Fibroblast of lung (primary cell): ENCODE measurements around the gene MEIOB. TPM values are rescaled to one million over a fixed set of nuclear protein-coding genes. Genes with fewer than 3 reads are reported as not detected.

Experiments used
- DNase-seq, 2 donors: peaks; one replicate each; pipeline versions ENCODE4 v3.0.0 to v3.0.0-alpha.2; 2010; ENCODE audit warnings: low read depth in 2 of 2
- H2AFZ ChIP-seq: 2 replicates; pipeline ENCODE4 v1.5.1; 2012; ENCODE audit warnings: low read length, control low read depth, inconsistent platforms
- H3K27ac ChIP-seq: 2 replicates; pipeline ENCODE4 v1.5.1; 2011; ENCODE audit warnings: low read length, control low read depth; ENCODE audit not compliant: insufficient read depth
- H3K27me3 ChIP-seq: 2 replicates; pipeline ENCODE4 v1.5.1; 2011; ENCODE audit warnings: mild to moderate bottlenecking, low read length; ENCODE audit not compliant: control insufficient read depth, insufficient read depth
- H3K36me3 ChIP-seq: 2 replicates; pipeline ENCODE4 v1.5.1; 2011; ENCODE audit warnings: low read length; ENCODE audit not compliant: control insufficient read depth, insufficient read depth
- H3K4me1 ChIP-seq: 2 replicates; pipeline ENCODE4 v1.5.1; 2011; ENCODE audit warnings: low read length; ENCODE audit not compliant: control insufficient read depth, insufficient read depth; ENCODE audit errors: extremely low read depth
- H3K4me2 ChIP-seq: 2 replicates; pipeline ENCODE4 v1.5.1; 2011; ENCODE audit warnings: low read length, control low read depth; ENCODE audit not compliant: insufficient read depth; ENCODE audit errors: extremely low read depth
- H3K4me3 ChIP-seq, 4 experiments: fragments of 200-600 bp in 1 of 4; sonication (generic) in 1 of 4; replicated peaks in 1 of 4; 2 replicates each; pipeline ENCODE4 v1.5.1; 2011 to 2016; ENCODE audit warnings: low read length in 4 of 4, low read depth in 3 of 4, mild to moderate bottlenecking in 3 of 4, control low read depth in 2 of 4, inconsistent platforms in 1 of 4, mixed read lengths in 1 of 4; ENCODE audit not compliant: insufficient read depth in 1 of 4; ENCODE audit errors: control extremely low read depth in 1 of 4
- H3K79me2 ChIP-seq: 2 replicates; pipeline ENCODE4 v1.5.1; 2012; ENCODE audit warnings: mild to moderate bottlenecking, low read length, inconsistent platforms; ENCODE audit not compliant: control insufficient read depth, insufficient read depth
- H3K9ac ChIP-seq: 2 replicates; pipeline ENCODE4 v1.5.1; 2011; ENCODE audit warnings: mild to moderate bottlenecking, low read length, control low read depth; ENCODE audit not compliant: insufficient read depth
- H3K9me3 ChIP-seq: 2 replicates; pipeline ENCODE4 v1.5.1; 2012; ENCODE audit warnings: low read depth, low read length; ENCODE audit not compliant: control insufficient read depth, insufficient read depth
- H4K20me1 ChIP-seq: 2 replicates; pipeline ENCODE4 v1.5.1; 2011; ENCODE audit warnings: low read length; ENCODE audit not compliant: control insufficient read depth, insufficient read depth; ENCODE audit errors: extremely low read depth
- CTCF ChIP-seq, 2 donors: IDR thresholded peaks in 1 of 2; conservative IDR thresholded peaks in 1 of 2; 1 replicate in 1 of 2; 2 replicates in 1 of 2; pipeline ENCODE4 v1.5.1; 2011 to 2012; ENCODE audit warnings: low read length in 2 of 2, control low read depth in 1 of 2, inconsistent platforms in 1 of 2, low read depth in 1 of 2, mild to moderate bottlenecking in 1 of 2
- EZH2 ChIP-seq: IDR thresholded peaks from 2 replicates; pipeline ENCODE4 v1.5.1; 2012; ENCODE audit warnings: low read length, control low read depth, mild to moderate bottlenecking; ENCODE audit errors: missing control alignments
- polyA plus RNA-seq, 2 donors: library from polyadenylated mRNA; depleted of rRNA in 1 of 2; stranded (reverse) in 1 of 2; unstranded in 1 of 2; fragments of >200 nt; gene quantifications; 2 replicates each; pipeline ENCODE4 v1.2.1, GENCODE V29; 2011 to 2012; ENCODE audit warnings: missing spikeins in 1 of 2
- total RNA-seq: library from RNA; depleted of rRNA; stranded (reverse); fragments of >200 nt; gene quantifications from 2 replicates; pipeline ENCODE4 v1.2.1, GENCODE V29; 2014

MEIOB gene
- total and polyA plus RNA-seq, 2 donors (not counting 1 experiment from before 2014, with no cell fraction given): not detected

GRCh38 chr16:1915732-1916639 lies 44.0 kb upstream of the MEIOB start:
- Histone ChIP-seq H2AFZ (no peak overlapping the region), H4K20me1 (no peaks in the 10 kb centered on the region), H3K4me3 (no peak overlapping the region), H3K27ac (no peak overlapping the region), H3K36me3 (no peaks in the 10 kb centered on the region), H3K9ac (no peak overlapping the region), H3K27me3 (peaks cover 41% of the 10 kb centered on the region), H3K79me2 (no peaks in the 10 kb centered on the region), H3K4me2 (no peak overlapping the region), H3K4me1 (no peaks in the 10 kb centered on the region), H3K9me3 (no peaks in the 10 kb centered on the region)
- TF ChIP-seq EZH2 (no peak), CTCF (conservative IDR thresholded peaks at IDR 0.05 in 1 of 2, IDR thresholded peaks at IDR 0.05 in 1 of 2; ENCODE audit: low read depth in 1 of 2, low read length in 2 of 2) (no peak)
- no peak for DNase-seq

- DNase-seq: no peak
- H3K27me3 ChIP-seq: peaks cover 33% of the 10 kb centered on the region
- TF ChIP-seq EZH2 (no peak), CTCF (conservative IDR thresholded peaks at IDR 0.05 in 1 of 2, IDR thresholded peaks at IDR 0.05 in 1 of 2; ENCODE audit: low read depth in 1 of 2, low read length in 2 of 2) (no peak)
- no peaks in the 10 kb centered on the region for H3K36me3 ChIP-seq
- H3K79me2 ChIP-seq: no peaks in the 10 kb centered on the region
- no peak overlapping the region for H3K4me3 ChIP-seq
- H3K4me1 ChIP-seq: no peaks in the 10 kb centered on the region
- H3K4me2 ChIP-seq: no peak overlapping the region
- H3K27ac ChIP-seq: no peak overlapping the region
- no peaks in the 10 kb centered on the region for H4K20me1 ChIP-seq
- no peak overlapping the region for H2AFZ ChIP-seq
- no peaks in the 10 kb centered on the region for H3K9me3 ChIP-seq
- no peak overlapping the region for H3K9ac ChIP-seq
Measured at GRCh38 chr16:1914988-1915387, 43.0 kb upstream of the MEIOB start.

GRCh38 chr16:1914084-1914608 lies 42.2 kb upstream of the MEIOB start:
- peaks cover 26% of the 10 kb centered on the region for H3K27me3 ChIP-seq
- TF ChIP-seq CTCF (conservative IDR thresholded peaks at IDR 0.05 in 1 of 2, IDR thresholded peaks at IDR 0.05 in 1 of 2; ENCODE audit: low read depth in 1 of 2, low read length in 2 of 2): no peak
- TF ChIP-seq EZH2: no peak
- no peak overlapping the region for H3K4me2 ChIP-seq
- no peaks in the 10 kb centered on the region for H3K4me1 ChIP-seq
- DNase-seq: no peak
- no peaks in the 10 kb centered on the region for H3K79me2 ChIP-seq
- H3K9me3 ChIP-seq: no peaks in the 10 kb centered on the region
- no peak overlapping the region for H3K4me3 ChIP-seq
- no peak overlapping the region for H3K27ac ChIP-seq
- no peaks in the 10 kb centered on the region for H4K20me1 ChIP-seq
- H3K36me3 ChIP-seq: no peaks in the 10 kb centered on the region
- H2AFZ ChIP-seq: no peak overlapping the region
- no peak overlapping the region for H3K9ac ChIP-seq
